HG02943 (cell line): ENCODE data around the gene DUS1L.

Experiments used
- ATAC-seq: cut with Tn5 transposase; IDR thresholded peaks from one replicate; pipeline ENCODE4 v1.9.1; 2021; ENCODE audit warnings: mild to moderate bottlenecking, low read depth, moderate library complexity; ENCODE audit not compliant: unreplicated experiment

DUS1L gene

GRCh38 chr17:82029990-82030469 lies 35.6 kb downstream of the DUS1L start:
- no peak for ATAC-seq

DNA sequence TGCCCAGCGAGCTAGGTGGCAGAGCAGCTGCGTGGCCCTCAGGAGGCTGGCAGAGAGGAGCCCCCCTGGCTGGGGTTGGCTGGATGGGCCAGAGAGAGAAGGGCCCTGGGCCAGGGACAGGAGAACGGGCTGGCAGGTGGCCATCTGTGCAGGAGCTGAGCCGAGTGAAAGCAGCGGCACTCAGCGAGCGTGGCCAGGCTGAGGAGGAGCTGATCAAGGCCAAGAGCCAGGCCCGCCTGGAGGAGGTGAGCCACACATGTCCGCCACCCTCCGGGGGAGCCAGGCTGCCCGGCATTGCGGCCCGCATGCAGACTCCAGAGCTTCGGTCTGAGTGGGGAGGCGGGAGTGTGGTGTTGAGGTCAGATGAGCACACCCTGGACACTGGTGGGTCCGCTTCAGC lies 36.2 kb downstream of the DUS1L start:
- no peak for ATAC-seq

GRCh38 chr17:82028966-82029365 lies 36.6 kb downstream of the DUS1L start:
- no peak for ATAC-seq

DNA sequence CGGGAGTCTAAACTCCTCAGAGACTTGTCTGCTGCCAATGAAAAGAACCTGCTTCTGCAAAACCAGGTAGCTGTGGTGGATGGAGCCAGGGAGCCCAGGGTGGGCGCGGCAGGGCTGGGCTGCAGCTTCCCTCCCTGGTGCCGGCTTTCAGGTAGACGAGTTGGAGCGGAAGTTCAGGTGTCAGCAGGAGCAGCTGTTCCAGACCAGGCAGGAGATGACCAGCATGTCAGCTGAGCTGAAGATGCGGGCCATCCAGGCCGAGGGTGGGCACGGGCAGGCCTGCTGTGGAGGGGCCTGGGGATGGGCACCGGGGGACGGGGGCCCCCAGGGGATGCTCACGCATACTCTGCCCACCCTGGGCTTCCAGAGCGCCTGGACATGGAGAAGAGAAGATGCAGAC lies 37.4 kb downstream of the DUS1L start:
- ATAC-seq, result no peak

DNA sequence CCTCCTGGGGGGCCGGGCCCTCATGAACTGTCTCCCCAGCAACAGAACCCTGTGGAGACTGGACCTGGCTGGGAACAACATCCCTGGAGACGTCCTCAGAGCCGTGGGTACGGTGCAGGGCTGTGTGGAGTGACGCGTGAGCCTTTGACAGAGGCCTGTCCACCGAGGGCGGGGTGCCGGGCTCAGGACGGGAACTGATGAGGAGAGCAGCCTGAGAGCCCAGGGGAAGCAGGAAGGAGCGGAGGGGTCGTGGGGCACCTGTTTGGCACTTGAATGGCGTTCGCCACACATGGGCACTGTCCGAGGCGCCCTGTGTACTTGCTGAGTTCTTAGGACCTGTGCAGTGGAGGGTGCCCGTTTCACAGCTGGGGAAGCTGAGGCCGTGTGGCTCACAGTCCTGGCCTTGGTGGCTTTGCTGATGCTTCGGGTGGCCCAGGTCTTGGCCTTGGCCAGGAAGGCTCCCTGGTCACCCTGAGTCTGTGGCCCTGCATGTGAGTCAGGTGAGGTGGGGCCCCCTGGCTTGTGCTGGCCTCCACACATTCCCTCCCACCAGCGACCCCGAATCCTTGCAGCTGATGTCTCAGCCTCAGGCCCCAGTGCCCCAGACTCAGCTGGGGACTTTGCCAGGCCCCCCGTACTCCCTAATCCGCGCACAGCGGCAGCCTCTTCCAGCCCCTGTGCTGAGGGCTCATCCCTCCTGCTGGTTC lies 40.0 kb downstream of the DUS1L start:
- ATAC-seq, result no peak

DNA sequence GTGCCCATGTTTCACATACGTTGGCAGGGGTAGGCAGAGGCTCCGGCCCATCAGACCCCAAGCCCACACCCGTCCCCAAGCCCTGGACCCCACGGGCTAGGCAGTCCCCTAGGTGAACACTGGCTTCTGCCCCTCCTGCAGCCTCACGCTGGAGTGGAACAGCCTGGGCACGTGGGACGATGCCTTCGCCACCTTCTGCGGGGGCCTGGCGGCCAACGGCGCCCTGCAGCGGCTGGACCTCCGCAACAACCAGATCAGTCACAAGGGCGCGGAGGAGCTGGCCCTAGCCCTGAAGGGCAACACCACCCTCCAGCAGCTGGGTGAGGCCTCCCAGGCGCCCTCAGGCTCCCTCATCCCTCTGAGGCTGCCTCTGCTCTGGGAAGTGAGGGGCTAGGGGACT lies 40.7 kb downstream of the DUS1L start:
- no peak for ATAC-seq

DNA sequence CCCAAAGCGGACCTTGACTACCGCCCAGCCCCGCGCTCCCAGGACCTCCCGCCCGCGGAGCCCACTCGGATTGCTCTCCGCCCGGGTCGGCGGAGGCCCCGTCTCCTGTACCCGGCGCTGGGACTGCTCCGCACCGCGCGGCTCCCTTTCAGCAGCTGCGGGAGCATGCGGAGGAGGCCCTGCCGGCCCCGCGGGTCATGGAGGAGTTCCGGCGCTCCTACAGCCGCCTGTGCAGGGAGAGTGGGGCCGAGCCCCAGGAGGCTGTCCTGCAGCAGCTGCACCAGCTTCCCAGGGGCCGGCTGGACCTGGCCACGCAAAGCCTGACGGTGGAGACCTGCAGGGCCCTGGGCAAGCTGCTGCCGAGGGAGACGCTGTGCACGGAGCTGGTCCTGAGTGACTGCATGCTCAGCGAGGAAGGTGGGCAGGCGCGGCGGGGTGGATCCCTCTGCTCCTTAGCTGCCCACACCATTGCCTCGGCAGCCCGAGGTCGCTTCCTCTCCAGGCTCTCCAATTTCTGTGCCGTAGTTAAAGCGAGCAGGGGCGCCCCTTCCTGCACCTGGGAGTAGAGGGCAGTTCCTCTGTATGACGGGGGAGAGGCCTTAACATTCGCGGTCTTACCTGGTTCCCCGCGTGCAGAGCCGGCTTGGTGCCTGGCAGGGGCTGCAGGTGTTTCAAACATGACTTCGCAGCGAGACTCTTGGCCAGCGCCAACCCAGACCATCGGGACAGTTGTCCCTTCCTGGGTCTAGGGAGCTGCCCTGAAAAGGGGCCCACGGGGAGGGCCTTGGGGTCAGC lies 42.0 kb downstream of the DUS1L start:
- ATAC-seq, result no peak

DNA sequence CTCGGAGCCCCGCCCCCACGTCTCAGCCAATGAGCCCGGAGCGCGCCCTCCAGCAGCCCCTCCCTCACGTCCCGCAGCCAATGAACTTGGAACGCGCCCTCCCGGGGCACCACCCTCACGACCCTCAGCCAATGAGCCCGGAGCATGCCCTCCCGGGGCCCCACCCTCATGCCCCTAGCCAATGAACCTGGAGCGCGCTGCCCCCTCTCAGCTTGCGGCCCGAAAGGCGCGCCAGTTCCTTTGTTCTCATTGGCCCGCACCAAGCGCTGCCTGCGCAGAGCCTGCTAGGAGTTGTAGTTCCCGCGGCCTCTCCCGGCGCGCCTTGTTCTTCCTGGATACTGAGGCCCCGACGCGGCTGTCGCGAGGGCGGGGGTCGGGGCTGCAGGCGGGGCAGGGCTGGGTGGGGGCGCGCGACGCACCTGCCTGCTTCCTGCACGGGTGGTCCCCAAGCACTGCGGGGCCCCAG lies 42.6 kb downstream of the DUS1L start, which contains the start of gene LRRC45:
Gene LRRC45 (plus strand): TSS at position 325 of the 466 bp plus-strand sequence. CDS start 339 bp downstream, outside the sequence.
- ATAC-seq, result peak; percentile 84

DNA sequence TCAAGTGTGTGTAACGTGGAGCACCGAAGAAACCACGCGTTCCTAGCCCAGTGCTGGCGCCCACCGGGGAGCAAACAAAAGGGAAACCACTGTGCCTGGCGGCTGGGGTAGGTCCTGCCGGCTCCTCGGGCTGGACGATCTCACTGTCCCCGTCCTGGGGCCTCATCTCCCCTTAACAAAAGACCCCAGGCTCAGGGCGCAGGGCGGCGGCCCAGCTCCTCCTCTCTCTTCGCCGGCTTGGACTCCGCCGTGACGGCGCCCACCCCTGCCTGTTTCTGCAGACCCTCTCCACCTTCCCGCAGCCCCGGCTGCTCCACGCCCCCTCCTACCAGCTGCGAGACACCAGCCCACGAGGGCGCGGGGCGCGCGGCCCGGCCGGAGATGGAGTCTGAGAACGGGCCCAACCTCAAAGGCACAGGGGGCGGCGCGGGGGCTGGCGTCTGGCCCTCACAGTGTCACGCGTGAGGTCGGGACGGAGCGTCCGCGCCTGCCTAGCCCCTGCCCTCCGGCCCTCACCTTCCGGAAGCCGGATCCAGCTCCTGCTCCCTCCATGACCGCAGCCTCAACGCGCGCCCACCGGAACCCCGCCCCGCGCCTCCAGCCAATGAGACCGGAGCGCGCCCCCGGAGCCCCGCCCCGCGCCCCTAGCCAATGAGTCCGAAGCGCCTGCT lies 43.2 kb downstream of the DUS1L start, which contains the start of gene CENPX:
Gene CENPX (minus strand): TSS at position 569 of the 671 bp plus-strand sequence. CDS start 17 bp downstream, at position 552.
- no peak for ATAC-seq

DNA sequence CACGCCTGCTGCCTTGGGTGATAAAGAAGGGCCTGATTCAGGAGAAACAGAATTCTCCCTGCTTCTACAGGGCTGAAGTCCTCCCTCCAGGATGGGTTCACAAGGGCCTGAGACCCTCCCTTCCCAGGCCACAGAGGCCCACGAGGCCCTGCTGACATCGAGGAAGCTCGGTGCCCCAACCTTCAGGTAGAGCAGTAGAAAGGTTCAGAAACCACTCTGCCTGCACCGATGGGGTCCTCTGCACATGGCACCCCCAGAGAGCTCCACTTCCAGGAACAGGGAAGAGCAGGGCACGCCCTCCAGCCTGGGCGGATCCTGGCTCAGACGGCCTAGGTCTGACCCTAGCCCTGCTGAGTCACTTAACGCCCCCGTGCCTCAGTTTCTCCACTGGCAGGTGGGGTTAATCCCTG lies 43.7 kb downstream of the DUS1L start:
- ATAC-seq, result no peak

DNA sequence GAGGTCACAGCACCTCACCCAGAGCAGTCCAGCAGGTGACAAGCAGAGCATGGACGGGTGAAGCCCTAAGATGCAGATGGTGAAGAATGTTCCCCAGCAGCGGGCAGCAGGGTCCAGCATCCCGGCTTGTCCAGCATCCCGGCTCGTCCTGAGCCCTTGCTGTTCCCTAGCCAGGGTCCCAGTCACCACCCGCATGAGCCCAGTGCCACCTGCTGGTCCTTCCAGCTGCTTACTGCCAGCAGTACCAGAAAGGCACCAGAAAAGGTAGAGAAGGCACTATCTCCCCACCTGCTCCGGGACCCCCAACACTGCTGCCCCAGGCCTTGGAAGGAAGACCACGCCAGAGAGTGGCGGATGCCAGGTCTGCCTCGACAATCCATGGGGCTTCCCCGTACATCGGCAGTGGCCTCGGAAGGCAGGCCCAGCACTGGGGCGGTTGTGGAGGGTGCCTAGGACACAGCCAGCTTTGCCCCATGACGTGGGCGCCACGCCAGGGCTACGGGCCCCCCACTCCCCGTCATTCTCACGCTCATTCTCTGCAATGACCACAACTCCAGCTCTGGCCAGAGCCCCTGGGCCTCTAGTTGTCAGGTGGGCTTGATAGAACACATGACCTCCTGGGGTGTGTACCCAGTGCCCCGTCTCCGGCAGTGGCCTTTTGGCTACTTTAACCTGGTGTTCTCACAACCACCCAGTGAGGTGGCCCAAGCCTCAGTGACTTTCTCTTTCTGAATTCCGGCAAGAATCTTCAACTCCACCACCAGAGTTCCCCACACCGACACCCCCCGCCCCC lies 44.3 kb downstream of the DUS1L start:
- ATAC-seq, result no peak

- ATAC-seq, result no peak
Observed at GRCh38 chr17:82020572-82021106, 45.0 kb downstream of the DUS1L start.

DNA sequence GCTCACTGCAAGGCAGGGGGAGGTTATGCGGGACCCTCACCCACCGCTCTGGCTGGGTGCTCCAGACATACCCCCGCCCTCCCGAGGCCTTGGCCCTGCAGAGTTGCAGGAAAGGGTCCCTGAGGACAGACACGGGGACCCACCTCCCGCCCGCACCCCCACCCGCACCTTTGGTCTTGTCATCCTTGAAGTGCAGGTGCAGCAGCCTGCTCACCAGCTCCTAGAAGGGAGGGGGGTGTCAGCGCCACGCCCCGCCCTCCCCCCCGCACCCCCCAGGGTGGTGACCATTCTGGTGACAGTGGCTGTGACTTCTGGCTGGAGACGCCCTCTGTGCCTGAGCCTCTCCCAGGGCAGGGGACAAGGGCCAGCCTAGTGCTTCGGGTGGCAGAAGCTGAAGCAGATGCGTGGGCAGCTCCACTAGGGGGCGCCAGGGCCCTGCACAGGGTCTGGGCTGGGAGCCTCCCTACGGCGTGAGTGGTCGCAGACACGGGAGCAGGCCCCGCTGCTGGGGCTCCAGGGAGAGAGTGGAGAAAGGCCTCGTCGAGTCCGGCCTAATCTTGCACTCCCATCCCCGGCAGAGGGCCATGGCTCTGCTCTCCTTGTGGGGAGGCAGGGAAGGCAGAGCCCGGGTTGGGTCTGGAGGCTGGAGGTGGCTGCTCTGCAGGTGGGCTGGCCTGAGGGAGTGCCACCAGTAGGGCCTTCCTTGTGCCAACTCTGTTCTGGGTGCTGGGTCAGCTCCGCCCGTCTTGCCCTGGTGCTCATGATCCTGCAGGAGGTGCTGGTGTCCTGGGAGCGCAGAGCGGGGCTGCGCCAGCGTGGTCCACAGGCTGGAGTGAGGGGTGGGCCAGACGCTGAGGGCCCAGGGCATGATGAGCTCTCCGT lies 45.7 kb downstream of the DUS1L start:
- ATAC-seq, result no peak

DNA sequence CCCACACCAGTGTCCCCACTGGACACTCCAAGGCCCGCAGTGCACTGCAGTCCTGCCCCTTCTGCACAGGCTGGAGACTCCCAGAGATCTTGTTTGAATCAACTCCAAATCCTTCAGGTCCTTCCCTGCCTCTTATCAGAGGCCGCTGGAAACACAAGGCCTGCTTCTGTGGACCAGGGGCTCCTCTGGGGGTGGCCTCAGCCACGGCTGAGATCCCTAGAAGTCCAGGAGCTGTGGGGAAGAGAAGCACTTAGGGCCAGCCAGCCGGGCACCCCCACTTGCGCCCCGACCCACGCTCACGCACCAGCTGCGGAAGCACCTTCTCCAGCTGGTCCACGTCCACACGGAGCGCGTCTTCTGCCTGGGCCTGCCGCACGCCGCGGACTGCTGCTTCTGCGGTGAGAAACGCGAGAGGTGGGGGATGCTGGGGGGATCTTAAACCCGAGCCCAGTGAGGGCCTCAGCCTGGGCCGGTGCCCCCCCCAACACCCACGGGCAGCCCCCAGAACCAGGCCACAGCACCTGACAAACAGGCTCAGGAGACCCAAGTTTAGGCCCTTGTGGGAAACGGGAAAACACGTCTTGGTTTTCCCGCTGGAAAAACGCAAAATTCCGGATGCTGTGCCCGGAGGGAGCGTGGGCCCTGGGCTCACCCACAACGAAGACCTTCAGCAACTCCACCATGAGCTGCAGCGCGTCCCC lies 46.5 kb downstream of the DUS1L start:
- ATAC-seq, result no peak

DNA sequence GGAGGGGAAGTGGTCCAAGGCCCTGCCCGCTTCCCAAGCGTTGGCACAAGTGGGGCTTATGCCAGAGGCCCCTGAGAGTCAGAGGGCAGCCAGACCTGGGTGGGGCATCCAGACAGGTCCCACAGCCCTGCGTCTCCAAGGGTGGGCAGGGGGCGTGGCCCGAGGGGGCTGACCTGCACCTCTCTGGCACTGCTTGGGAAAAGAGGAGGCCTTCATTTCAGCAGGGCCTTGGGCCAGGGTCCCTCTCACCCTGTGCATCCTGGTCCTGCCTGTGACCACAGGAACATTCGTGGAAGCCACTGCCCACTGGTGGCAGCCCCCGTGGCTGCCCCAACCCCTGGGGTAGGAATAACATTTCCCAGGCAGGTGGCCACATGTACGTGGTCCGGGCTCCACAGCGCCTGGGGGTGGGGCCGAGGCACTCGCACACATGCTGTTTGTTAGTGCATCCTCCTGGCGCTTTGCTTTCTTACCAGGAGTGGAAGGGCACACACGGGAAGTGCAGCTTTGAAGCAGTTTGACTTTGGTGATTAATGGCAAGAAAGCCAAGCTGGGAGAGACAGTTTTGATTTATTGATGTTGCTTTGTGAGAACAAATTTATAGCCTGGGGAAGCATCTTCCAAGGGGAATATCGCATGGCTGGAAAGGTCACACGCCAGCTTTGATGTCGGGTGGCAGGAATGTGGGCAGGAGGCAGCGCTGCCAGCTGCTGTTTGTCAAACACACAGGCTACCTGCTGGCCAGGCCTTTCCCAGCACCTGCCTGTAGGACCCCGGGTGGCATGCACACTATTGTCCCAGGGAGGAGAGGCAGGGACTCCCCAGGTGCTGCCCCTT lies 47.2 kb downstream of the DUS1L start:
- no peak for ATAC-seq

DNA sequence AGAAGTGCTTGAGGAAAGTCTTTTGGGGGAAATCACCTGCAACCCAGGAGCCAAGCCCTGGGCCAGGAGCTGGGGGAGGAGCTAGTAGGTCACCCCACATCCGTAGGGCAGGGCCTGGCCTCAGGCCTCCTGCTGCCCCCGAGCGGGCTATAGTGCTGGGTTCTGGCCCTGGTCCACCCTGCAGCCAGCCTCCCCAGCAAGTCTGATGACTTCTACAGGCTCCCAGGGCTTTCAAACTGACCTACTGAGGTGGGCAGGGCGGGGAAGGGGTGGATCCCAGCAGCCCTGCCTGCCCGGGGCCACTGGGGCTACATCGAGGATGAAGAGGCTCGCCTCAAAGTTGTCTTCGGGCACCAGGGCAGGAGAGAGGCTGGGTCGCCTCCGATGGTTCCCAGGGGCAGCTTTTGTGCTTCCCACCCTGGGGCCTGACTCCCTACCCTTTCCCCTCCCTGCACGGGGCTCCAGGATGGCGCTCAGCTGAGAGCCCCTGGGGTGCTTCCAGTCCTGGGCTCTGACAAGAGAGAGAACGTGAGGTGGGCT lies 47.9 kb downstream of the DUS1L start:
- no peak for ATAC-seq

- no peak for ATAC-seq
Observed at GRCh38 chr17:82016875-82017459, 48.6 kb downstream of the DUS1L start.
